Inflammatory macrophage (primary cell): Measurements from ENCODE around the gene TBC1D5.
A peak's percentile ranks its signal among the peaks of the same experiment; 100 is the strongest.
"Not testable (repeated sequence)": the region's sequence is repeated elsewhere in the genome, so short reads cannot be mapped to it uniquely, and the experiment has no call there.

ENCODE experiments used
- DNase-seq, 2 donors: peaks; one replicate each; pipeline ENCODE4 v3.0.0-alpha.2; 2020 to 2022

Gene TBC1D5

GRCh38 chr3:17642474-17642873 lies 100.0 kb downstream of the TBC1D5 start:
- DNase-seq: no peak

GRCh38 chr3:17640466-17640865 lies 102.0 kb downstream of the TBC1D5 start:
- DNase-seq: no peak

GRCh38 chr3:17639765-17640164 lies 102.7 kb downstream of the TBC1D5 start:
- peak in 1 of 2 donors; percentile 29 for DNase-seq

GRCh38 chr3:17639257-17639656 lies 103.2 kb downstream of the TBC1D5 start:
- no peak for DNase-seq

GRCh38 chr3:17638356-17638755 lies 104.1 kb downstream of the TBC1D5 start:
- peak; percentile 8 to 83 for DNase-seq

GRCh38 chr3:17635675-17636074 lies 106.8 kb downstream of the TBC1D5 start:
- not testable (repeated sequence) for DNase-seq

- no peak for DNase-seq
Measured at GRCh38 chr3:17634964-17635363, 107.5 kb downstream of the TBC1D5 start.

- no peak for DNase-seq
Measured at GRCh38 chr3:17634201-17634600, 108.2 kb downstream of the TBC1D5 start.

- DNase-seq: peak; percentile 67 to 73
Measured at GRCh38 chr3:17632401-17633100, 109.9 kb downstream of the TBC1D5 start.

- no peak for DNase-seq
Measured at GRCh38 chr3:17631609-17632008, 110.8 kb downstream of the TBC1D5 start.

GRCh38 chr3:17629400-17629799 lies 113.0 kb downstream of the TBC1D5 start:
- DNase-seq: no peak

GRCh38 chr3:17626395-17626794 lies 116.0 kb downstream of the TBC1D5 start:
- peak; percentile 59 to 71 for DNase-seq

- DNase-seq: no peak
Measured at GRCh38 chr3:17625133-17625532, 117.3 kb downstream of the TBC1D5 start.

GRCh38 chr3:17623464-17623863 lies 119.0 kb downstream of the TBC1D5 start:
- no peak for DNase-seq

- no peak for DNase-seq
Measured at GRCh38 chr3:17619968-17620367, 122.5 kb downstream of the TBC1D5 start.

- DNase-seq: not testable (repeated sequence)
Measured at GRCh38 chr3:17613017-17613416, 129.4 kb downstream of the TBC1D5 start.

- DNase-seq: no peak
Measured at GRCh38 chr3:17607905-17608304, 134.5 kb downstream of the TBC1D5 start.

- DNase-seq: no peak
Measured at GRCh38 chr3:17605934-17606333, 136.5 kb downstream of the TBC1D5 start.

- no peak for DNase-seq
Measured at GRCh38 chr3:17605032-17605431, 137.4 kb downstream of the TBC1D5 start.

GRCh38 chr3:17602126-17602525 lies 140.3 kb downstream of the TBC1D5 start:
- DNase-seq: no peak

- no peak for DNase-seq
Measured at GRCh38 chr3:17592956-17593355, 149.5 kb downstream of the TBC1D5 start.

- no peak for DNase-seq
Measured at GRCh38 chr3:17590465-17590864, 152.0 kb downstream of the TBC1D5 start.

GRCh38 chr3:17589888-17590287 lies 152.5 kb downstream of the TBC1D5 start:
- DNase-seq: no peak

GRCh38 chr3:17588422-17588821 lies 154.0 kb downstream of the TBC1D5 start:
- no peak for DNase-seq
